HG03135 (cell line): Measurements from ENCODE around the gene DMD.

Source experiments
- ATAC-seq: cut with Tn5 transposase; IDR thresholded peaks from one replicate; pipeline ENCODE4 v1.9.1; 2021; ENCODE audit warnings: mild to moderate bottlenecking, moderate library complexity; ENCODE audit not compliant: unreplicated experiment

Gene DMD

DNA sequence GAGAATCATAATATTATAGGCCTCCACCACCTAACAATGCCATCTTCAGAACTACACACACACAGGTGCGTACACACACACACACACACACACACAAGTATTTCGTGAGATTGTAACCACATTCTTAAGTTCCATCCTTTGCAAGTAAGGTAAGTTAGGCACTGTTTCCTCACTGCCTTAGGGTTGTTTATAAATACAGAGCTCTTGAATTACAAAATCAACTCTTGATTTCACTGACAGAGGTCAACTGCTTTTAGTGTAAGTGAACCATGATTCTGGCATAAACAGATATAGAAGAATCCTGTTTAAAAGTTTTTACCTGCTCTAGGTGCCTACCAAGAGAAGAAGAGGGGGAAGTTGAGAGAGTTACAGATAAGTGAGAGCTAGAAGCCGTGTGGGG is 166.1 kb downstream of the DMD start:
- ATAC-seq = no peak

DNA sequence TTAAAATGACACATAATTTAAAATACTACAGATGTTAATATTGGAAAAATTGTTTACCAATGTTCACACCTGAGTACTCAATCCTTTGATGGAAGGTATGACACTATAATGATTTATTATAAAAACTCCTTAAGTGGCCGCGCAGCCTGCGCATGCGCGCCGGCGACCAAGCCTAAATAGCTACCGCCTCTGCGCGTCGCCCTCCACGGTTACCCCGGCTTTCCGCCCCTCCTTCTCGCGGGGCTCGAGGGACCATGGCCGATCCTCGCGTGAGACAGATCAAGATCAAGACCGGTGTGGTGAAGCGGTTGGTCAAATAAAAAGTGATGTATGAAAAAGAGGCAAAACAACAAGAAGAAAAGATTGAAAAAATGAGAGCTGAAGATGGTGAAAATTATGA is 170.2 kb downstream of the DMD start:
- ATAC-seq = no peak

DNA sequence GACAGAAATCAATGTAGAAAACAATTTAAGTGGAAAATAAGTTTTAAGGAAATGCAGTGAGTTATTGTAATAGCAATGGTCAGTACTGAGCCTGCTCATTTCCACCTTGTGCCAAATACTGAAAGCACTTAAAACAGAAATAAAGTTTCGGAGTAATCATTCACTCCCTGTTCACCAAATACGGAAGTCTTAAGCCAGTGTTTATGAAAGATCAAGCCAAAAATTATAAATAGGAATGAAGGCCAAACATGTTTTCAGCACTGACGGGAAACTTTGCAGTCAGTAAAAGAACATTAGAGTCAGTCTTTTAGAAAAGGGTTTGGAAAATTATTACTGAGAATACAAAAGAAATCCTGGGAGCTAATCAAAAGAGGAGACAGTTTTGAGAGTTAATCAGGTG is 178.6 kb downstream of the DMD start:
- ATAC-seq = no peak

DNA sequence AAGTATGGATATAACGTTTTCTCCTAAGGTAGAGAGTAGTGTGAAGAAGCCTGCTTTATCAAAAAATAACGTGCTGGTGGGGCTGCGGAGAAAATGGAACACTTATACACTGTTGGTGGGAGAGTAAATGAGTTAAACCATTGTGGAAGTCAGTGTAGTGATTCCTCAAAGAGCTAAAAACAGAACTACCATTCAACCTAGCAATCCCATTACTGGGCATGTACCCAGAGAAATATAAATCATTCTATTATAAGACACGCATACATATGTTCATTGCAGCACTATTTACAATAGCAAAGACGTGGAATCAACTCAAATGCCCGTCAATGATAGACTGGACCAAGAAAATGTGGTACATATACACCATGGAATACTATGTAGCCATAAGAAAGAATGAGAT is 196.4 kb downstream of the DMD start:
- ATAC-seq = no peak

DNA sequence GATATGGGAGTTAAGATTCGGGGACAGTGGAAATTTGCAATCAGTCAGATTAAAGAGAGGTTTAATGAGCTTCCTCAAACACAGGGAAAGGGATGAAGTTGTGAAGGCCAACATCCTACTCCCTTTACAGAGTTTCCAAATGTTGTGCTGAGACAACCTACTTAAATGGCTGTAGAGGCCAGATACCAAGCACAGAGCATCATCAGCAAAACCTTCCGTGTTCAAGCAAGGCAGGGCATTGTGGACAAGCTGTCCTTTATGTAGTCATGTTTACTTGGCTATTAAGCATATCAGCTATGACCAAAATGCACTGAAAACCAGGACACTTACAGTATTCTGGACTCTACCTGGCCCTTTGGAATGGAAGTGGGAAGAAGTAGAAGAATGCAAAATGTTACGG is 197.3 kb downstream of the DMD start:
- ATAC-seq = no peak

DNA sequence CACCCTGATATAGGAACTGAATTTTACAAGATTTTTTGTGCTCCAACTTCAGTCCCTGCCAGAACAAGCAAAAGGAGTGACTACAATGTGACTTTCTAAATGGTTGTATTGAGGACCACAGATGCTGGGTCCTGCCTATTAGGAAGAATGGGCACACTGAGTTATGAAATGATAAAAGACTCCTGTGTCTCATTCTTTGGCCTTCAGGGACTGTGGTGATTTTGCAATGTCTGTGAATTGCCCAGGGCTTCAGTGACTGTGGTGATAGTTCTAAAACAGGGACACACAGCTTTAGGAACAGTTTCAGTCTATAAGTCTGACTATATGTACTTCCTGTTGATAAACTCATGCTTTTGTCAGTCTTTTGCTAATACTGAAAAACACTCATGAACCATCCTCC is 210.2 kb downstream of the DMD start:
- no peak for ATAC-seq

DNA sequence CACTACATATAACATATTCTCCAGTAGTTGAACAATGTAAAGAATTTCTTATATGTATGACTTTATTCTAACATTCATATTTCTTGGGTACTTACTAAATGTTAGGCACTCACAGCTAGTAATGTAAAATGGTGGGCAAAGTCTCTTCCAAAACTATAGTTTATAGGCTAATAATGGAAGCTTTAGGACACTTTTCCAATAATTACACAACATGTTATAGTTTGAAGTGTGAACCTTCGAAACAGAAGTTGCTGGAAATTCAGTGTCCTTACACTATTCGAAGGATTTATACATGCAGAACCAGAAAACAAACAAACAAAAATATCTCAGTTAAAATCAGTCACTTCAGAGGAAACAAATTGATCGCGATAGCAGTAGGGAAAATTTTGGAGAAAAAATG is 212.6 kb downstream of the DMD start:
- no peak for ATAC-seq

DNA sequence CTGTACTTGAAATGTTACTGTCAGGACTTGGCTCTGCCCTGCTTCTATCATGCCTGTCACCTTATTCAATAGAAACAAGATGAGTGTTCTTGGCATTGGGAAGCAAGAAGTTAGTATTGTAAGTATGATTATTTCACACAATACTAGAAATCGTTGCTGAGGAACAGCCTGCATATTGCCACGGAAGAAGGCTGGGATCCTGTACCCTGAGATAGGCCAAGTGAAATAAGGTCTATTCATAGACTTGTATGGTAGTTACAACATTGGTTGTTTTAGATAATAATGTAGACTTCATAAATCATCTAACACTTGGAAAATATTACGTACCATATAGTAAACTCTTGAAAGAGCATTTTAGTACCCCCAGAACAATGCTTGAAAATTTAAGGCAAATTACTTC is 215.9 kb downstream of the DMD start:
- ATAC-seq = no peak

DNA sequence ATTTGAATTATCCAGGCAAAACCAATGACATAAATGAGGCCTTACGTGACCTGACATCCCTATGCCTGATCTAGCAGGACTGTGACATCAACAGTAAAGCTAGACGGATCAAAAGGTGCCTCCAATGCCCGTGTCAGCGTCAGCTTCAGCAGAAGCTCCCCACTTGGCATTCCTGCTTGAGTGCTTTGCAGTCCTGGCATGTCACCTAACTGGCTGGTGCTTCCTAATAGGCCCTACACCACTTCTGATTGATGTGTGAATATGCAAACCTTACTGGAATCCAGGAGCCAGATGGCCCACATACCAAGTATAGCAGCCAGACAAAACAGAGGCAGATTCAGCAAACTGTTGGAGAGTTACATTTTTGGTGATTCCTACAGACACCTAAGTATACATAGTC is 224.2 kb downstream of the DMD start:
- ATAC-seq = no peak

DNA sequence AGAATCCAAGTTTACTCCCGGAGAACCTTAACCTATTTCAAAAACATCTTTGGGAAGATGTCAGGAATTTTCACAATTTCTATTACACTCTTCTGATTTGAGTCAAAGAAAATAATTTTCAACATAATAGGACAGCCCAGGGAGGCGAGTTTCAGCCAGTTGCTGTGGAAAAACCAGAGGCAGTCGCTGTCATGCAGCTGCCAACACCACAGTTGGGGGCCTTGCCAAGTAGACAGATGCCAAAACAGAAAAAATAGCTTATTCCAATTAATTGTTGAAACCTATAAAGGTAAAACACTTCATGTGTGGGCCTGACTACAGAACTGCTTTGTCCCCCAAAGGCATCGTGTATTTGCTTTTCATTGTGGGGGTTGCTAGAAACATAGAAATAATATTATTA is 225.8 kb downstream of the DMD start:
- ATAC-seq = no peak

DNA sequence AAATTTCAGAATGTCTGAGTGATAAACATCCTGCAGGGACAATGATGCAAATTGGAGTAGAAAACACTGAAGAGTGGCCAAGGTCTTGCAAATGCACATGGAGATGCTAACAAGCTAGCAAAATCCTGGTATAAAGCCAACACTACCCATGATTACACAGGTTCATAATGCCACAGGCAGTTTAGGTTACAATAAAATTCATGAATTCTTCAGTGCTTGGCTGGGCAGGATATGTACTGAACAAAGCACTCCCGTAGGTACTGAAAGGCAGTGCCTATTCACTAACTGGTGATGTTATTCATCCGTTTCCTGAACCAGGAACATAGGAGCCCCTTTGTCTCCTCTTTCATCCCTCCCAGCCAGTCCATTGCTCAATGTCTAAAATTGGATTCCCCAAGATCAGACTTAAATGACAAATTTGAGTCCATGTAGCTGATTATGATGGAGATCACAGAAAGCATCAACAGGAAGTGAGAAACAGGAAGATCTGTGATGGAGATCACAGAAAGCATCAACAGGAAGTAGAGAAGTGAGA is 244.5 kb downstream of the DMD start:
- ATAC-seq = no peak

DNA sequence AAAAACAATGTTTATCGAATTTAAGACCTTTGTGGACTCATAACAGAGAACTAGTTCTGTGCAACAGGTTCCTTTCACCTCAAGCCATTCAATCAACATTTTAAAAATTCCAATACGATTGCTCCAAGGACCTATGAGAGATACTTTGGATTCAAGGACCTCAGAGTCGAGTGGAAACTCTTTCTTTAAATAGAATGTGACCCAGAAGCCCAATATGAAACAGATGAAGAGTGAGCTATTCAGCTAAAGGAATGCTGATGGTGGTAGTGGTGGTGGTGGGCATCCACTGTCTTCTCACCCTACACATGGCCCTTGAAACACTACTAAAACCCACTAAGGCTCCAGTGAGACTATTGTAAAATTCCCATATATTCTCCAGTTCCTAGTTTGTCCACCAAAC is 257.2 kb downstream of the DMD start:
- ATAC-seq = no peak

DNA sequence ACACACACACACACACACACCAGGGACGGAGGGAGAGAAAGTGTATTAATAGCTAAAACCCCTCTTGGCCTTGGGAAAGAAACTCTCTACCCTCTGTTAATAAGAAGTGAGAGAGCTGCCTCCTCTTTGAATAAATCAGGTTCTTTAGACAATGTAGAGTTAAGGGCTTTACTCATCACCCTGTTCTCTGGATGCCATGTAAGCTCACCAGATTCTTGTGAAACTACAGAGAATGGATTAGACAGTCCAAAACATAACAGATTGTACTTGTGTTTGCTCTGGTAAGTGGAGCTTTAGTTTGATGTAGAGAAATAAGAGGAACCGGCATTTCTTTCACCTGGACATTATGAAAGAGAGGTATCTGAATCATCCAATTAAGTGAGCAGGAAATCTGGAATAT is 263.2 kb downstream of the DMD start:
- no peak for ATAC-seq

DNA sequence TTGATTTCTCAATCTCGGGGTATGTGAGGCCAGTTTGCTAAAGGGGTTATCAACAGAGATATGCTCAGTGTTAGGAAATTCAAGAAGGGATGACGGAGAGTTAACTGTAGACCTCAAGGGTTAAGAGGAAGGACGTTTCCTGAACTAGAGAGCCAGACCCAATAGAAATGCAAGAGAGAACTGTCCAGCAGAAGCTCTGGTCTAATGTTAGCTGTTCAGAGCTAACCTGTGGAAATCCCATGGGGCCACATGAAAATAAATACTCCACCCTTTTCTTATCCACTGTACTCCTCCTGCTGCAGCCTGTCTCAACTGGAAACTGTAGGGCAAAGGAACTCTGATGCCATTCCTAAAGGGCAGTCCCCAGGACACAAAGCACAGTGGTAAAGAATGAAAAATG is 274.3 kb downstream of the DMD start:
- ATAC-seq = no peak

DNA sequence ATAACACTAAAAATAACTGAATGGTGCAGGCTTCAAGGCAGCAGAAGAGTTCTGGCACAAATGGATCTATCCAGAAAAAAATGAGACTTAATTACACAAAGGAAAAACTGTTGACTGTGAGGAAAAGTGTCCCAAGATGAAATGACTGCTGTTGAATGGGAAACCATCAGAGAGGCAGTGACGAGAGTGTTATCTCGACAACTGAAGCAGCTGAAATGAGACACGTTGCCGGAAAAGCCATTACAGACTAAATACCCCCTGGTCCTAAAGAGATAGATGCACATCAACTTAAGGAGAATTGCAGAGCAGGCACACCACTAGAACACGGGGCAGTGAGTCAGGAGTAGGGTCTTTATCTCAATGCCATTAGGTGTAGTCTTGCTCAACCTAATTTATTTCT is 277.8 kb downstream of the DMD start:
- no peak for ATAC-seq

DNA sequence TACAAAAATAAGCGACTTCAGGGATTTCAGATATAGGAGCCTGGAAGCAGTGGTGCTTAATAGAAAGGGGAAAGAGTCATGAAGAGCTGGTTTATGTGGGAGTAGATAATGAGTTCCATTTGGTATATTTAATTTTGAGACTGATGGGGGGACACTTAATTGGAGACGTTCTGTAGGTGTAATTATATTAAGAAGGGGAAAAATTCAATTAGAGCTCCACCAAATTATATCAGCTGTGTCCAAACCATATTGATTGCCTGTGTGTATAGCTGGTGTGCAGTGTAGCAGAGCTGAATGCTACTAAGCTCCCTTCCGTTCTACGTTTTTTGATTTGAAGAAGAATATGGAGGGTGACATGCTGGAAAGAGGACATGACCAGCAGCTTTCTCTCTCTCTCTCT is 282.3 kb downstream of the DMD start:
- no peak for ATAC-seq

DNA sequence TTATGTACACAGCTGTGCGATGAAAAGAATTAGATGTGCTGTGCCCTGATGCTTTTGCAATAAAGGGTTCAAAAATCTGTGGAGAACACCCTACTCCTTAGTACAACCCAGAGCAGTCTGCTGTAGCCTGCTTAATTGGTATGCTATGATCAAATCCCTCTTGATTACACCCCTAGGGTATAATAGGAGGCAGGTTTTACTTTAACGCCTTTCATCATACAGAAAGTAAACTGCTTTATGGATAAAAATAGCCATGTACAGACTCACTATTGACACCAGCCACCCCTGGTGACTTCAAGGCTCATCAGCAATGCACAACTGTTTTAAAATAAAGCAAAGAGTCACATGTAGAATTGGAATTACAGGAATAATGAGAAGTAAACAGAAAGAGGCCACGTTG is 315.3 kb downstream of the DMD start:
- no peak for ATAC-seq

DNA sequence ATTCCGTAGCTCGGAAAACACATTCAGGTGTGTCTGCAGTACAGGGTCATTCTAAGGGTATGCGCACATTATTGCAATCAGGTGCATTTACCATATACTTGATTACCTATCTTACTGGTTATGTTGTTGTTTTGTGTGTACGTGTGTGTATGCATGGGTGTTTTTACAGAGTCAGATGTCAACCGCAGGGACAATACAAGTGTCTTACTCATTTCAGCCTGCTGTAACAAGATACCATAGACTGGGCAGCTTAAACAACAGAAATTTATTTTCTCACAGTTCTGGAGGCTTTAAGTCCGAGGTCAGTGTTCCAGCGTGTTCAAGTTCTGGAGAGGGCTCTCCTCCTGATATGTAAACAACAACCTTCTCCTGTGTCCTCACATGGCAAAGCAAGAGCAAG is 316.7 kb downstream of the DMD start:
- ATAC-seq = no peak

DNA sequence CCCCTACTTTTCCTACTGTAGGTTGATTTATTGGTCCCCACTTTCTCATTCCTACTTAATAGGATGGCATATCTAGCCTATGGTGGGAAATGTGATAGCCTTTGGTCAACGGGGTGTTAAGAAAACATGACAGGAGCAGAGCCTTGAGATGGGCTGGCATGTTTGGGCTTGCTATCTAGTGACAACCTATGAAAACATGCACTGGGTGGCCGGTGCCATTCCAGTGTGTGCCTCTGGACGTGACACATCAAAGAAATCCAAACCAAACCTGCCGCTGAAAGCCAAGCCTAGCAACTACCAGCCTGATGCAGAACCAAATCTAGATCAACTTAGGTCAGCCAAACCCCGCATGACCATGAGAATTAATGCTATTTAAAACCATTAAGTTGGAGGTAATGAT is 317.6 kb downstream of the DMD start:
- no peak for ATAC-seq

DNA sequence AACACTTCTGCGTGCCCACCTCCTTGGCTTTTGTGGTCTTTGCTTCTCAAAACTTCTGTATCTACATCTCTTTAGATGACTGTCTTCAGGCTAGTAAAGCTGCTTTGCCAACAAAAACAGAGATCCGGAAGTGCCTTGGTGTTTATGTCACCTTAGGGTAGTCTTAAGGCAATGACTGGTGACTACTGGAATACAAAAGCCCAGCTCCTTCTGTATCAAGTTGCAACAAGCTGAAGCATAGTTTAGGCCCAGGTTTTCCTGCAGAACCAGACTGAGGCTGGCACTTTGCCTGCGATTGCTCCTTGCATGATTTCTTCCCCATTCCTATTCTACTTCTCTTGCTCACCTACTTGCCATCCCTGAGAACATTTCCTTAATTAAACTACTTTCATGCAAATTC is 333.8 kb downstream of the DMD start:
- ATAC-seq = no peak

DNA sequence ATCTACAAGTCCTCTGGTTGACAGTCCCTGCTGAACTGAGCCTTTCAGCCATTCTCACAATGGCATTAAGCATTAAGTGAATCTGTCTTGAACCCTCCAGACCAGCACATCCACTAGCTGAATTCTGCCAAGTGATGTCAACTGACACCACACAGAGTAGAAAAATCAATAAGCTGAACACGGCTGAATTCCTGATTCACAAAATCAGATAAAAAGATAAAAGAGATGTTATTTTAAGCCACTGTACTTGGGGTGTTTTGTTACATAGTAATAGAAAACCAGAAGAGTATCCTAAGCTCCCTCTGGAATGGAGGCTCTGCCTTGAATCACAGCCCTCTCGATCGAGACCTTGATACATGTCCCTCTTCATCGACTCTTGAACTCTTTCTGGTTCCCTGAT is 336.5 kb downstream of the DMD start:
- no peak for ATAC-seq

DNA sequence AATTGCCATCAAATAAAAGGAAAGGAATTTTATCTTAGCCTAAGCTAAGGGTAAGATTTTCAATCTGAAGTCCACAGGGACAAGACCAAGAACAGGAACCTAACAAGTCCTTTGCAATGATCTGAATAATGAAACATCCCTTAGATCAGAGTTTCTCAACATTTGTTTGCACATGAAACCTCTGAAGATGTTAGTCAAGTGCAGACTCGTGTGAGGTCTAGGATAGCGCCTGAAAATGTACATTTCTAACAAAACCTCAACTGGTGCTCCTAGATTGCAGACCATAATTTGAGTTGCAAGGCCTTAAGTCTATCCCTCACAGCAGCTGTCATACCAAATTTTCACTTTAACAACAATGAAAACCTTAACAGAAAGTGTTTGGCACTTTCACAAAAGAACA is 337.6 kb downstream of the DMD start:
- ATAC-seq = no peak

DNA sequence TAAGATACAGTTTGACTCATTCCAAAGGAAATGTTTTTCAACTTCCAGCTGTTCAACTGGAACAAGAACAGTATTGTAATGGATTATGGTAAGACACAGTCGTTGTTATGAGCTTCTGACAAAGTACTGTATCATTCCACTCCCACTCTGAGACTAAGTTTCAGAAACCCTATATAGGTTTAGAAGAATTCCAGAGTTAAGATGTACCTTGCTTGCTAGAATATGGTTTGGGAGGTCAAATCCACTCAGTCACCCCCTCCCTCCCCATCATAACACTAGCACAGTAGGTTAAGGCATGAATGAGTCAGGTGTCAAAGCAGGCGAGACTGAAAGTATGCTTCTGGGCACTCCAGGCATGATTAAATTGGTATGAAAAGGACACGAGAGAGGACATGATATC is 339.7 kb downstream of the DMD start:
- no peak for ATAC-seq

DNA sequence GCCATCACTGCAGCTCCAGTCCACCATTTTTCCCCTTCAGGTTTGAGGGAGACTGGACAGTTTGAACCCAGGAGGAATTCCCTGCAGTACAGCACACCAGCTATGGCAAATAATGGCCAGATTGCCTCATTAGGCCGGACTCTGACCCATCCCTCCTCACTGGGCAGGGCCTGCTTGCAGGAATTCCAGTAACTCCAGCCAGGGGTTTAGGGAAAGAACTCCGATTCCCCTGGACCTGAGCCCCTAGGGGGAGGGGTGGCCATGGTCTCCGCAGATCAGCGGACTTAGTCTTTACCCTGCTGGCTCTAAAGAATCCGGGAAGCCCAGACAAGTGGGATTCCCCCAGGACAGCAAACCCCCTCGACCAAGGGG is 342.8 kb downstream of the DMD start:
- ATAC-seq = no peak
